HS-5 (cell line): ENCODE data around the gene TRANK1.

Source experiments
- DNase-seq: peaks from one replicate; pipeline ENCODE4 v3.0.0-alpha.2; 2012; ENCODE audit warnings: low read depth

The TRANK1 gene

DNA sequence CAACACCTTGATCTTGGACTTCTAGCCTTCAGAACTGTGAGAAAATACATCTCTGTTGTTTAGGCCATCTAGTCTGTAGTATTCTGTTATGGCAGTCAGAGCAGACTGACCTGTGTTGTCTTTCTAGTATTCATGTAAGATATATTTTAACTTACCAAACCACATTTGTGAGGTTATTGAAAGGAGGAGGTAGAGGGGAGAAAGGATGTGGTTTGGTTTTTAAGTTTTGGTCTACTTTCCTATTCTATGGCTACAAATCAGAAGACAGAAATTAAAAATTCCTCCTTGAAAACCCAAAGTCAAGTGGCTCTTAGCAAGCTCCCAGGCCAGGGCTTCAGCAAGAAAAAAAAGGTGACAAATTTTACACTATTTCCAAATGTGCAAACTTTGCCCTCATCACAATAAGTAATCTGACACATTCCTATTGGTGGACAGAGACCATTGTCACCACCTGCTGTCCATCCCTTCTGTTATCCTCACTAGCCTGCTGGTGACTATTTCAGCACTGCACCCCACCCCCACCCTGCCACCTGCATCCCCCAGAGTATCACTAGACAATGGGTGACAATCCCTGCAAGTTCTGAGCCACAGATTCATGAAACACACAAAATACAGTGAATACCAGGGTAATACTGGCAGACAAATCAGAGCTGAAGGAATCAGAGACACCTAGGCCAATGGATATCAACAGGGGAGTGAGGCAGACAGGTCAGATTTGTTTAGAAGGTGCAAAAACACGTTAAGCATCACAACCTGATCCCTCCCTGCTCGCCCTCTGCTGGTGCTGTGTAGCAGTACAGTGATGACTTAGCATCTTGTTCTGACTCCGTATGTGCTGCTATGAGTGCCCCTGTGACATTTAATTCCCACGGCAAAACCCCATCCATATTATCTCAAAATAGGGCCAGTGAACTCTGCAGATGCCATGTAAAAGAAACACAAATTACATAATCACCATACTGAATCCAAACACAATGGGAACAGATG is 101.5 kb downstream of the TRANK1 start:
- no peak for DNase-seq

DNA sequence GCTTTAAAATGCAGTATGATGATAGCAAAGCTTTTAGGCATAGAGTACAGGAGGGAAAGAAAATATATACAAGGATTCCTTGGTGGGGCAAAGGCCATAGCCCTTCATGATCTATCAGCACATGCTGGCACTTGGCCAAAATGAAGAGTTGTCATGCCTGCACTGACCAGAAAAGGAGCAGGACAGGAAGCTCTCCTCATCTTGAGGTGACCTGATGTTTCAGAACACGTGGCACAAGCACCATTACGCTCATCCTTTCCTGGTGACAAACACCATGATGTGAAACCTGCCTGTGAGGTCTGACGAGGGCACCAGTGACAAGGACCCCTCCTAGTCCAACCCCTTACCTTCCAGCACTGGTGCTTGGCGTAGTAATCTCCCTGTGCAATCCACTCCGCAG is 102.6 kb downstream of the TRANK1 start:
- no peak for DNase-seq

- DNase-seq, result no peak
Measured at GRCh38 chr3:36840453-36840921, 104.4 kb downstream of the TRANK1 start.

- no peak for DNase-seq
Measured at GRCh38 chr3:36837089-36837488, 107.8 kb downstream of the TRANK1 start.

- no peak for DNase-seq
Measured at GRCh38 chr3:36833160-36833814, 111.6 kb downstream of the TRANK1 start.

DNA sequence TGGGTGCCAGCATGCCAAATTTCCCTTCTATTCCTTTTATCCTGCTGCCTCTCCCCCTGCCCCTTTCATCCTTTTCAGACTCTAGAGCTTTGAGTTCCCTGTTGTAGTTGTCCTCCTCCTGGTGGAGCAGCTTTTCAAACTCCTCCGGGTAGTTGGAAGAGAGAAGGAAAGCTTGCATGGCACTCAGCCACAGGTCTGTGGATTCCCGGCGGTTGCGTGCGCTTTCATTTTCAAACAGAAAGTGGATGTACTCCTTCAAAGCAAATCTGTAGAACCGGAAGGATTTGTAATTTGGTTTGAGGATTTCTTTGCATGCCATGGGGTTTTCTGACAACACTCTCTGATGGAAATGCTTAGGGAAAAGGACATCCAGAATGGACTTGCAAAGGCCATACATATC is 112.4 kb downstream of the TRANK1 start:
- no peak for DNase-seq

- DNase-seq, result no peak
Measured at GRCh38 chr3:36827133-36827532, 117.7 kb downstream of the TRANK1 start.

DNA sequence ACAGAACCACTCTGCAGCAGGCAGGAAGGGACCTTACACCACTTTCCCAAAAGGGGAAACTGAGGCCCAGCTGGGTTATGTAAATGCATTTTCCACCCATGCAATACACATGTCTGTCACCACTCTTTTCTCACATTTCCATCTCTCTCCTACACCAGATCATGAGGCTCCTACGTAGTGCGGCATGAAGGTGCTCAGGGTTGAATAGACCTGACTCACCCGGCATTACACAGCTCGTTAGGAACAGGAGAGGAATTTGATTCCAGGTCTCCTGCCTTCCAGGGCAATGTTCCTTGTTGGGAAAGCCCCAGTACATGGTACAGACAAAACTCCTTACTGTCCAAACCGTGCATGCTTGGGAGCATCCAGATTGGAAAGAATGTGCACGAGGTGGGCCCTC is 118.6 kb downstream of the TRANK1 start:
- DNase-seq, result no peak

DNA sequence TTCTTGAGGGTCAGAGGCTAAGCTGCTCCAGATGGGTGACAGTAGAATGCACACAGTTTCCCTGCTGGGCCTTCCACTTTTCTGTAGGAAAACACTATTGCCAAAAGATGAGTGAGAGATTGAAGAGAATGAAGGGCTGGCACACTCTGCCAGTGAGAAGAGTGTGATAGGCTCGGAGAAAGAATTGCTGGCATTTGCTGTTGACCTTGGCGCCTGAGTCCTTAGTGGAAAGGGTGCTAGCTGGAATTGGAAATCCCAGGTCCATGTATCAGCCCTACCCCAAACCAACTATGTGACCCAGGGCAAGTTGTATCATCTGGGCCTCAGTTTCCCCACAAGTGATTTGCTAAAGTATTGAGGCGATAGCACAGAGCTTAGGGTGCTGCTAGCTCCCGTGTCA is 120.4 kb downstream of the TRANK1 start:
- no peak for DNase-seq

- no peak for DNase-seq
Measured at GRCh38 chr3:36823806-36824205, 121.0 kb downstream of the TRANK1 start.

DNA sequence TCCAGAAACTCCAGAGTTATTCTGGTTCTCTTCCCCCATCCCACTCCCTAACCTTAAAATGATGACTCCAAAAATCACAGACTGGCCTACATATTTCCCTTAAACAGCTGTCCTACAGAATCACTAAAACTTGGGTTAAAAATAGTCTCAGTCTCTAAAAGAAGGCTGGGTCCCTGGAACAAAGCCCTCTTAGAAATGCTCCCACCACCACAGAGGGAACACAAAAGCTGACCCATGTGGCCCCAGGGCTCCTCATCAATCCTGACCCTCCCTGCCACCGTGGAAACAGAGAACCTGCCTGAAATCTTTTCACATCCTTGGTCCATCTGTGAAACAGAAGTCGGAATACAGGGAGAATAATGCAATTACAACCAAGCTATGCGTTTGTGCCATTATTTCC is 124.8 kb downstream of the TRANK1 start:
- no peak for DNase-seq

DNA sequence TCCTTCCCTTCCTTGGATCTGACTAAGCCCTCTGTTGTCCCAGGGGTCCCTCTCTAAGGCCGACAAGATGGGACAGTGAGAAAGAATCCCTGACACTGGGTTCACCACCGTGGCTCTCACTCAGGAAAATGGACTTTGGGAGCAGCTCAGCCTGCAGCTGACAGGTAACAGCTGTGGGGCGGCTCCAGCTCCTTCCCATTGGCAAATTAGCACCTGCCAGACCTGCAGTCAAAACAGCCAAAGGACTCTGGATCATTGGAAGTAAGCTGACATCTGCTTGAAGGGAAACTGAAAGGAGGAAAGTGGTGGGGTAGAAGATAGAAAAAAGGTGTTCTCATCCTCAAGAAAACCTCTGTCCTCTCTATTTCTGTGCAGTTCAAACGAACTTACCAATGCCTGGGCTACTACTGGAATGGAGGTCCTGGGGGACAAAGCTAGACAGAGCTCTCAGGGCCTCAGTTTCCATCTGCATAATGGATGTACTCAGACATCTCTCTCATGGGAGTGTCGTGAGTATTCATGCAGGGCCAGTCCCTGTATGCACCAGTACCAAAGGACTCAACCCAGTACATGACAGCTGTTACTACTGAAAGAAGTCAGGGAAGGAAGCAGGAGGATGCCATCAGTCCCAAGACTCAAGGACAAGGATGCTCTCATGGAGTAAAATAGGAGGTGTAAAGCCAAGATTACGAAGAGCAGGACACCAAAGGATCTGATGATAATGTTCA is 126.9 kb downstream of the TRANK1 start:
- DNase-seq, result no peak

- no peak for DNase-seq
Measured at GRCh38 chr3:36815375-36815774, 129.5 kb downstream of the TRANK1 start.

DNA sequence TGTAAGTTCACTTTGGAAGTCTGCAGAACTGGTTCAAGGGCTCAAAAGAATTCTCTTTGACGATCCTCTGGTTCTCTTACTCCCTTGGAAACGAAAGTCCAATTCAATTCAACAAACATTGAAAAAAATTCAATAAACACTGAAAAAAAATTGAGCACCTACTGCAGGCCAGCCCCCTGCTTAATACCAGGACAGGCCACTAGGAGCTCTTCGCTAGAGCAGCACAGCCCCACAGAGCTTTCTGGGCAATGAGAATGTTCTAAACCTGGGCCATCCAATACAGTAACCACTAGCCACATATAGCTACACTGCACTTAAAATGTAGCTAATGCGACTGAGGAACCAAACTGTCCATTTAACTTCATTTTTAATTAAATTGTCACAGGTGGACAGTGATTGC is 130.1 kb downstream of the TRANK1 start:
- DNase-seq, result no peak

GRCh38 chr3:36814066-36814717 is 130.7 kb downstream of the TRANK1 start:
- no peak for DNase-seq

- DNase-seq, result no peak
Measured at GRCh38 chr3:36813305-36813704, 131.5 kb downstream of the TRANK1 start.

DNA sequence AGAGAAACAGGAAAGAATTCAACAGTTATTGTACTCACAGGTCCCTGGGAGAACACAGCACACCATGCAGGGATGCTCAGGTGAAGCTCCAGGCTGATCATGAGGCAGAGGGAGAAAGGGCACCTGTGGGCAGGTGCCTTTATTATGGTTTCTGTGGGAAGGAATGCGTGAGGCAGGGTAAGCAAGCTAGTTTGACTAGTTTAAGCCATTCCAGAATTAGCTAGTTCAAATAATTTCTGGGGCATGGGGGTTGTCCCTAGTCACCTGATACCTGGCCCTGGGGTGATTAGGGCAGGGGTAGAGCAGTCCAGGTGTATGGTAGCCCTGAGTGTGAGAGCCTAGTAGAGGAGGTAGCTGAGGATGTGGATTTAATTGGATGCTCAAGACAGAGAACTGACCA is 132.6 kb downstream of the TRANK1 start:
- DNase-seq, result no peak

GRCh38 chr3:36811768-36812167 is 133.1 kb downstream of the TRANK1 start:
- no peak for DNase-seq

DNA sequence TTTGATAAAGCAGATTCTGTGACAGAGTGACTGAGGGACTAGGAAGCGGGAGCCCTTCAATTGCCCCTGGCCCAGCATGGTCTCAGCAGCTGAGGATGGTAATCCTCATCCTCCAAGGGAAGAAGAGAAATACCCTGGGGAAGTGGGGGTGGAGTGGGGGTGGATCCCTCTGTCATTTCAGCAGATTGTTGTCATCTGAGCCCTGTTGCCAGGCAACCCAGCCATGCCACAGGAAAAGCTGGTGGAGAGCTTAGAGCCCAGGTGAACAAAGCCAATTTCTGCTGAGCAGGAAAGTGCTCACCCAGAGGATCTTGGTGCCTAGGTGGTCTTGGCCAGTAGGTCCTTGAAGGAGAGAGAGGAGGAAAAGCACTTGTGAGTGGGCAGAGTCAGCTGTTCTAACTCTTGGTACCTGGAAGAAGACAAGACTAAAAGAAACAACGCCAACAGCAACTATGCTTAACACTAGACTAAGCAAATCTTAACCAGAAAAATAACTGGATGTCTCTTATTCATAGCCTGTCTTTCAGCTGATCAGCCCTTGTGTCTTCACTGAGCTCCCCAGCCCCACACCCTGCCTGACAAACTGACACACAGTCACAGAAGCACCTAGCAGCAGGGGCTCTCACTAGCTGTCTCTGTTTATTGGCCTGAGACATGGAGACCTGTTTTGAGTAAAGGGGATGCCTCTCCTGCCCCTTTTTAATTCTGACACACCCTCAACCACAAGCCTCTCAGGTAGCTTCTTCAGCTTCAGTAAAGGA is 140.4 kb downstream of the TRANK1 start:
- no peak for DNase-seq

- DNase-seq, result no peak
Measured at GRCh38 chr3:36803091-36803791, 141.6 kb downstream of the TRANK1 start.
